ENCODE measurements around the gene CCRL2. TPM values are rescaled to one million over a fixed set of nuclear protein-coding genes. Genes with fewer than 3 reads are reported as not detected.

The CCRL2 gene, protein sequence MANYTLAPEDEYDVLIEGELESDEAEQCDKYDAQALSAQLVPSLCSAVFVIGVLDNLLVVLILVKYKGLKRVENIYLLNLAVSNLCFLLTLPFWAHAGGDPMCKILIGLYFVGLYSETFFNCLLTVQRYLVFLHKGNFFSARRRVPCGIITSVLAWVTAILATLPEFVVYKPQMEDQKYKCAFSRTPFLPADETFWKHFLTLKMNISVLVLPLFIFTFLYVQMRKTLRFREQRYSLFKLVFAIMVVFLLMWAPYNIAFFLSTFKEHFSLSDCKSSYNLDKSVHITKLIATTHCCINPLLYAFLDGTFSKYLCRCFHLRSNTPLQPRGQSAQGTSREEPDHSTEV
- 0.12 to 0.43 TPM (median 0.23 TPM) in 4 of 5 replicates, not detected in the other for total RNA-seq (2022; extraction: Qiagen RNA extraction; ENCODE audit: low read depth)

GRCh38 chr3:46406788-46407611 is at the start of gene CCRL2, which contains the start of gene CCR5AS:
TSS of gene CCRL2 (plus strand) at chr3:46407259. CDS start at chr3:46408080, 821 bp downstream.
TSS of gene CCR5AS (minus strand) at chr3:46407066.

DNA sequence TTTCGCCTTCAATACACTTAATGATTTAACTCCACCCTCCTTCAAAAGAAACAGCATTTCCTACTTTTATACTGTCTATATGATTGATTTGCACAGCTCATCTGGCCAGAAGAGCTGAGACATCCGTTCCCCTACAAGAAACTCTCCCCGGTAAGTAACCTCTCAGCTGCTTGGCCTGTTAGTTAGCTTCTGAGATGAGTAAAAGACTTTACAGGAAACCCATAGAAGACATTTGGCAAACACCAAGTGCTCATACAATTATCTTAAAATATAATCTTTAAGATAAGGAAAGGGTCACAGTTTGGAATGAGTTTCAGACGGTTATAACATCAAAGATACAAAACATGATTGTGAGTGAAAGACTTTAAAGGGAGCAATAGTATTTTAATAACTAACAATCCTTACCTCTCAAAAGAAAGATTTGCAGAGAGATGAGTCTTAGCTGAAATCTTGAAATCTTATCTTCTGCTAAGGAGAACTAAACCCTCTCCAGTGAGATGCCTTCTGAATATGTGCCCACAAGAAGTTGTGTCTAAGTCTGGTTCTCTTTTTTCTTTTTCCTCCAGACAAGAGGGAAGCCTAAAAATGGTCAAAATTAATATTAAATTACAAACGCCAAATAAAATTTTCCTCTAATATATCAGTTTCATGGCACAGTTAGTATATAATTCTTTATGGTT is 36.1 kb upstream of the CCRL2 start, which contains the start of gene CCR5:
Gene CCR5 (plus strand): TSS at position 108 of the 680 bp plus-strand sequence. CDS start 1,957 bp downstream, outside the sequence.

Other genes starting within 250 kb of the CCRL2 start
- 0.05 TPM in 1 of 5 replicates, not detected in the others for gene CCR1, start 198.9 kb upstream of the CCRL2 start, total RNA-seq (2022; extraction: Qiagen RNA extraction; ENCODE audit: low read depth)
- gene CCR3, start 164.8 kb upstream of the CCRL2 start, total RNA-seq (2022; extraction: Qiagen RNA extraction; ENCODE audit: low read depth): not detected in 5 replicates
- gene CCR2, start 53.1 kb upstream of the CCRL2 start, total RNA-seq (2022; extraction: Qiagen RNA extraction; ENCODE audit: low read depth): not detected in 5 replicates
- gene CCR5, start 36.3 kb upstream of the CCRL2 start, total RNA-seq (2022; extraction: Qiagen RNA extraction; ENCODE audit: low read depth): not detected in 5 replicates
- gene LTF, start 57.6 kb downstream of the CCRL2 start, total RNA-seq (2022; extraction: Qiagen RNA extraction; ENCODE audit: low read depth): not detected in 5 replicates
- not detected in 5 replicates for gene RTP3, start 90.7 kb downstream of the CCRL2 start, total RNA-seq (2022; extraction: Qiagen RNA extraction; ENCODE audit: low read depth)
- gene LRRC2, start 159.0 kb downstream of the CCRL2 start, total RNA-seq (2022; extraction: Qiagen RNA extraction; ENCODE audit: low read depth): not detected in 5 replicates
- gene FAM240A, start 205.3 kb downstream of the CCRL2 start, total RNA-seq (2022; extraction: Qiagen RNA extraction; ENCODE audit: low read depth): not detected in 5 replicates

Data from A549 treated with RU486 at 1 μM for 4 hours (cell line).